GM23338 (cell line): ENCODE measurements around the gene DDR2. TPM values are rescaled to one million over a fixed set of nuclear protein-coding genes. Genes with fewer than 3 reads are reported as not detected.

Experiments
- ATAC-seq: fragments of 200-7000 bp; cut with Tn5 transposase; 3 replicates; pipeline ENCODE4 v1.9.1; 2020
- DNase-seq: peaks from one replicate; pipeline ENCODE4 v3.0.0-alpha.2; 2015; ENCODE audit warnings: low spot score
- H2AFZ ChIP-seq: fragments of 200-600 bp; sonication (generic); 2 replicates; pipeline ENCODE4 v1.8.0; 2016; ENCODE audit warnings: antibody characterized with exemption, mild to moderate bottlenecking, moderate library complexity
- H3F3A ChIP-seq: fragments of 200-600 bp; sonication (generic); replicated peaks from 2 replicates; pipeline ENCODE4 v1.8.0; 2017; ENCODE audit warnings: antibody characterized with exemption, mixed run types, low read depth
- H3K27ac ChIP-seq: fragments of 200-600 bp; sonication (generic); 2 replicates; pipeline ENCODE4 v1.6.1; 2016; ENCODE audit warnings: low read depth
- H3K27me3 ChIP-seq: fragments of 200-600 bp; sonication (generic); 2 replicates; pipeline ENCODE4 v1.8.0; 2016; ENCODE audit warnings: mild to moderate bottlenecking, mixed run types, moderate library complexity; ENCODE audit not compliant: insufficient read depth
- H3K36me3 ChIP-seq: fragments of 200-600 bp; sonication (generic); 2 replicates; pipeline ENCODE4 v1.8.0; 2016; ENCODE audit warnings: mild to moderate bottlenecking; ENCODE audit not compliant: insufficient read depth
- H3K4me1 ChIP-seq: fragments of 200-600 bp; sonication (generic); 2 replicates; pipeline ENCODE4 v1.8.0; 2016; ENCODE audit warnings: mild to moderate bottlenecking, moderate library complexity; ENCODE audit not compliant: insufficient read depth
- H3K4me2 ChIP-seq: fragments of 200-600 bp; sonication (generic); 2 replicates; pipeline ENCODE4 v1.7.1; 2017; ENCODE audit warnings: mixed run types
- H3K4me3 ChIP-seq: fragments of 200-600 bp; sonication (generic); 2 replicates; pipeline ENCODE4 v1.6.1; 2016; ENCODE audit warnings: mixed run types
- H3K79me2 ChIP-seq: fragments of 200-600 bp; sonication (generic); replicated peaks from 2 replicates; pipeline ENCODE4 v1.8.0; 2017; ENCODE audit warnings: mild to moderate bottlenecking; ENCODE audit not compliant: insufficient read depth
- H3K9me2 ChIP-seq: fragments of 200-600 bp; sonication (generic); 2 replicates; pipeline ENCODE4 v1.8.0; 2017; ENCODE audit not compliant: insufficient read depth
- H4K20me1 ChIP-seq: fragments of 200-600 bp; sonication (generic); replicated peaks from 2 replicates; pipeline ENCODE4 v1.8.0; 2017; ENCODE audit warnings: mild to moderate bottlenecking; ENCODE audit not compliant: insufficient read depth
- H3K27ac Mint-ChIP-seq: 2 replicates; pipeline ENCODE4 v1.8.0; 2020; ENCODE audit warnings: inconsistent platforms, mild to moderate bottlenecking, moderate library complexity, mixed read lengths
- H3K27me3 Mint-ChIP-seq: 3 replicates; pipeline ENCODE4 v1.8.0; 2022; ENCODE audit warnings: low read depth, mild to moderate bottlenecking, moderate library complexity, mixed read lengths, inconsistent platforms; ENCODE audit not compliant: insufficient read depth, poor library complexity
- H3K36me3 Mint-ChIP-seq: 3 replicates; pipeline ENCODE4 v1.8.0; 2021; ENCODE audit warnings: low read depth, mild to moderate bottlenecking, inconsistent platforms, moderate library complexity, mixed read lengths
- H3K4me1 Mint-ChIP-seq: 3 replicates; pipeline ENCODE4 v1.8.0; 2020; ENCODE audit warnings: mild to moderate bottlenecking, inconsistent platforms, mixed read lengths
- H3K4me3 Mint-ChIP-seq: 3 replicates; pipeline ENCODE4 v1.8.0; 2021; ENCODE audit warnings: moderate library complexity, mild to moderate bottlenecking, inconsistent platforms, mixed read lengths
- H3K9me3 Mint-ChIP-seq: 3 replicates; pipeline ENCODE4 v1.8.0; 2020; ENCODE audit warnings: moderate library complexity, mild to moderate bottlenecking, inconsistent platforms, mixed read lengths
- CREB1 ChIP-seq: fragments of 250-450 bp; sonication (Bioruptor Pico); IDR thresholded peaks from 2 replicates; pipeline ENCODE4 v1.5.0; 2020; ENCODE audit warnings: low read depth, mild to moderate bottlenecking, moderate library complexity
- EZH2 ChIP-seq: fragments of 200-600 bp; sonication (generic); IDR thresholded peaks from one replicate; pipeline ENCODE4 v1.8.0; 2017; ENCODE audit warnings: antibody characterized with exemption, mild to moderate bottlenecking, low read depth; ENCODE audit not compliant: unreplicated experiment
- EZH2phosphoT487 ChIP-seq: fragments of 200-600 bp; sonication (generic); IDR thresholded peaks from one replicate; pipeline ENCODE4 v1.8.1; 2018; ENCODE audit warnings: antibody characterized with exemption; ENCODE audit not compliant: unreplicated experiment
- JUNB ChIP-seq: IDR thresholded peaks from one replicate; pipeline ENCODE4 v1.6.1; 2016; ENCODE audit warnings: antibody characterized with exemption; ENCODE audit not compliant: unreplicated experiment
- POLR2AphosphoS5 ChIP-seq: IDR thresholded peaks from 2 replicates; pipeline ENCODE4 v1.6.1; 2016; ENCODE audit warnings: antibody characterized with exemption, low read depth
- STAT1 ChIP-seq: IDR thresholded peaks from one replicate; pipeline ENCODE4 v1.6.1; 2016; ENCODE audit warnings: antibody characterized with exemption; ENCODE audit not compliant: unreplicated experiment
- ZNF114 ChIP-seq: fragments of 250-450 bp; sonication (Bioruptor Pico); IDR thresholded peaks from 2 replicates; pipeline ENCODE4 v1.5.0; 2020; ENCODE audit warnings: mild to moderate bottlenecking, moderate library complexity
- polyA plus RNA-seq: library from polyadenylated mRNA; unstranded; fragments of >200 nt; fragmentation: Nextera tagmentation; extraction: Ambion mirVana; gene quantifications from 2 replicates; pipeline ENCODE4 v1.2.1, GENCODE V29; 2016
- total RNA-seq: library from RNA; depleted of rRNA; stranded (reverse); fragments of >200 nt; shearing (Covaris generic); gene quantifications from 2 replicates; pipeline ENCODE4 v1.2.3, GENCODE V29; 2014
- TF ChIP-seq, protein P1 (sequence below), 2 experiments: fragments of 200-600 bp in 1 of 2; sonication (generic) in 1 of 2; conservative IDR thresholded peaks; 2 replicates each; pipeline versions ENCODE4 v1.5.1 to v1.6.1; 2016 to 2017; ENCODE audit warnings: antibody characterized with exemption in 2 of 2, low read depth in 2 of 2, mild to moderate bottlenecking in 2 of 2, moderate library complexity in 1 of 2
- TF ChIP-seq, protein P2 (sequence below): IDR thresholded peaks from 2 replicates; pipeline ENCODE4 v1.6.1; 2016; ENCODE audit warnings: antibody characterized with exemption
- TF ChIP-seq, protein P3 (sequence below): fragments of 250-450 bp; sonication (Bioruptor Pico); IDR thresholded peaks from 2 replicates; pipeline ENCODE4 v1.5.0; 2020; ENCODE audit warnings: mild to moderate bottlenecking, moderate library complexity

The DDR2 gene
- total and polyA plus RNA-seq, 2 experiments from 2014 or later, result 0.66 to 1.8 TPM

DNA sequence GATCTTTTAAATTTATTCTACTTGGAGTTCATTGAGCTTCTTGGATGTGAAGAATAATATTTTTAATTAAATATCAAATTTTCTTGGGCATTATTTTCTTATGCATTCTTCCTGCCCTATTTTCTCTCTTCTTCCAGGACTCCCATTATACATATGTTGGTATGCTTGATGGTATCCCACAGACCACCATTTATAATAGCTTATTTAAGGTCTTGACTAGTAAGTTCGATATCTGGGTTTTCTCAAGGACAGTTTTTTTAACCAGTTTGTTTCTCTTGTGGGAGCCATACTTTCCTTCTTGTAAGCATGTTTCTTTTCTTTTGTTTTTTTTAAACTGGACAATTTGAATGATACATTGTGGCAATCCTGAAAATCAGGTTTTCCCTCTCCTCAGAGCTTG lies 15.4 kb upstream of the DDR2 start:
- Histone ChIP-seq H3K4me1 (no peaks in the 10 kb centered on the region), H4K20me1 (no peaks in the 10 kb centered on the region), H3K79me2 (no peaks in the 10 kb centered on the region), H3K9me2 (no peaks in the 10 kb centered on the region), H3F3A (no peaks in the 10 kb centered on the region), H3K27ac (no peak overlapping the region), H2AFZ (no peak overlapping the region), H3K27me3 (no peaks in the 10 kb centered on the region), H3K36me3 (peaks cover 6% of the 10 kb centered on the region), H3K4me3 (no peak overlapping the region), H3K4me2 (no peak overlapping the region)
- Mint-ChIP-seq H3K27me3 (peaks cover 2% of the 10 kb centered on the region), H3K9me3 (peaks cover 24% of the 10 kb centered on the region), H3K27ac (no peak overlapping the region), H3K4me1 (no peaks in the 10 kb centered on the region; the same call in 2 of the 3 replicates), H3K4me3 (no peak overlapping the region), H3K36me3 (peaks cover 13% of the 10 kb centered on the region)
- no peak for DNase-seq
- TF ChIP-seq JUNB (no peak), EZH2 (no peak), EZH2phosphoT487 (no peak), CREB1 (no peak)
- TF ChIP-seq, protein P1, sequence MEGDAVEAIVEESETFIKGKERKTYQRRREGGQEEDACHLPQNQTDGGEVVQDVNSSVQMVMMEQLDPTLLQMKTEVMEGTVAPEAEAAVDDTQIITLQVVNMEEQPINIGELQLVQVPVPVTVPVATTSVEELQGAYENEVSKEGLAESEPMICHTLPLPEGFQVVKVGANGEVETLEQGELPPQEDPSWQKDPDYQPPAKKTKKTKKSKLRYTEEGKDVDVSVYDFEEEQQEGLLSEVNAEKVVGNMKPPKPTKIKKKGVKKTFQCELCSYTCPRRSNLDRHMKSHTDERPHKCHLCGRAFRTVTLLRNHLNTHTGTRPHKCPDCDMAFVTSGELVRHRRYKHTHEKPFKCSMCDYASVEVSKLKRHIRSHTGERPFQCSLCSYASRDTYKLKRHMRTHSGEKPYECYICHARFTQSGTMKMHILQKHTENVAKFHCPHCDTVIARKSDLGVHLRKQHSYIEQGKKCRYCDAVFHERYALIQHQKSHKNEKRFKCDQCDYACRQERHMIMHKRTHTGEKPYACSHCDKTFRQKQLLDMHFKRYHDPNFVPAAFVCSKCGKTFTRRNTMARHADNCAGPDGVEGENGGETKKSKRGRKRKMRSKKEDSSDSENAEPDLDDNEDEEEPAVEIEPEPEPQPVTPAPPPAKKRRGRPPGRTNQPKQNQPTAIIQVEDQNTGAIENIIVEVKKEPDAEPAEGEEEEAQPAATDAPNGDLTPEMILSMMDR (conservative IDR thresholded peaks at IDR 0.05; ENCODE audit: low read depth in 2 of 2), result no peak
- ATAC-seq, result no peak

DNA sequence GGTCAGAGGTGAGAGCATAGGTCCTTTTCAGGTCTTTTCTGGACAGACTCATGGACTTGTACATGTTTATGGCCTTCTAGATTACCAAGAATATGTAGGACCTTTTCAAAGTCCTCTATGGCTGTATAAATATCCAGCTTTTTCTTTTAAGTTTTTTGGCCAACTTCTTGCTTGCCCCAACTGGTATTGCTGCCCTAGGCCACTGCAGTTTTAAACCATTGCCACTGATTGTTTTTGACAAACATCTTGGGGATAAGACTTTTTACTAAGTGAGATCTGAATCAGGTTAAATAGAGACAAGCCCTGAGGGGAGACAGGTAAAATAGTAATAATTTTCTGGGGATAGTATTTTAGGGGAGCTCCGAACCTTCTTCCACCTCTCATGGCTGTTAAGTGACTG lies 14.8 kb upstream of the DDR2 start:
- no peak overlapping the region for H3K4me3 ChIP-seq
- no peak overlapping the region for H3K4me3 Mint-ChIP-seq
- H3K9me3 Mint-ChIP-seq, result peaks cover 24% of the 10 kb centered on the region
- peaks cover 13% of the 10 kb centered on the region for H3K36me3 Mint-ChIP-seq
- peaks cover 2% of the 10 kb centered on the region for H3K27me3 Mint-ChIP-seq
- H3K36me3 ChIP-seq, result peaks cover 6% of the 10 kb centered on the region
- H3F3A ChIP-seq, result no peaks in the 10 kb centered on the region
- no peaks in the 10 kb centered on the region; the same call in 2 of the 3 replicates for H3K4me1 Mint-ChIP-seq
- no peak overlapping the region for H3K27ac Mint-ChIP-seq
- H3K9me2 ChIP-seq, result no peaks in the 10 kb centered on the region
- ATAC-seq, result no peak
- no peak for DNase-seq
- no peaks in the 10 kb centered on the region for H3K27me3 ChIP-seq
- H3K79me2 ChIP-seq, result no peaks in the 10 kb centered on the region
- no peak for TF ChIP-seq STAT1
- TF ChIP-seq, protein P2, sequence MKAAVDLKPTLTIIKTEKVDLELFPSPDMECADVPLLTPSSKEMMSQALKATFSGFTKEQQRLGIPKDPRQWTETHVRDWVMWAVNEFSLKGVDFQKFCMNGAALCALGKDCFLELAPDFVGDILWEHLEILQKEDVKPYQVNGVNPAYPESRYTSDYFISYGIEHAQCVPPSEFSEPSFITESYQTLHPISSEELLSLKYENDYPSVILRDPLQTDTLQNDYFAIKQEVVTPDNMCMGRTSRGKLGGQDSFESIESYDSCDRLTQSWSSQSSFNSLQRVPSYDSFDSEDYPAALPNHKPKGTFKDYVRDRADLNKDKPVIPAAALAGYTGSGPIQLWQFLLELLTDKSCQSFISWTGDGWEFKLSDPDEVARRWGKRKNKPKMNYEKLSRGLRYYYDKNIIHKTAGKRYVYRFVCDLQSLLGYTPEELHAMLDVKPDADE, result no peak
- TF ChIP-seq, protein P3, sequence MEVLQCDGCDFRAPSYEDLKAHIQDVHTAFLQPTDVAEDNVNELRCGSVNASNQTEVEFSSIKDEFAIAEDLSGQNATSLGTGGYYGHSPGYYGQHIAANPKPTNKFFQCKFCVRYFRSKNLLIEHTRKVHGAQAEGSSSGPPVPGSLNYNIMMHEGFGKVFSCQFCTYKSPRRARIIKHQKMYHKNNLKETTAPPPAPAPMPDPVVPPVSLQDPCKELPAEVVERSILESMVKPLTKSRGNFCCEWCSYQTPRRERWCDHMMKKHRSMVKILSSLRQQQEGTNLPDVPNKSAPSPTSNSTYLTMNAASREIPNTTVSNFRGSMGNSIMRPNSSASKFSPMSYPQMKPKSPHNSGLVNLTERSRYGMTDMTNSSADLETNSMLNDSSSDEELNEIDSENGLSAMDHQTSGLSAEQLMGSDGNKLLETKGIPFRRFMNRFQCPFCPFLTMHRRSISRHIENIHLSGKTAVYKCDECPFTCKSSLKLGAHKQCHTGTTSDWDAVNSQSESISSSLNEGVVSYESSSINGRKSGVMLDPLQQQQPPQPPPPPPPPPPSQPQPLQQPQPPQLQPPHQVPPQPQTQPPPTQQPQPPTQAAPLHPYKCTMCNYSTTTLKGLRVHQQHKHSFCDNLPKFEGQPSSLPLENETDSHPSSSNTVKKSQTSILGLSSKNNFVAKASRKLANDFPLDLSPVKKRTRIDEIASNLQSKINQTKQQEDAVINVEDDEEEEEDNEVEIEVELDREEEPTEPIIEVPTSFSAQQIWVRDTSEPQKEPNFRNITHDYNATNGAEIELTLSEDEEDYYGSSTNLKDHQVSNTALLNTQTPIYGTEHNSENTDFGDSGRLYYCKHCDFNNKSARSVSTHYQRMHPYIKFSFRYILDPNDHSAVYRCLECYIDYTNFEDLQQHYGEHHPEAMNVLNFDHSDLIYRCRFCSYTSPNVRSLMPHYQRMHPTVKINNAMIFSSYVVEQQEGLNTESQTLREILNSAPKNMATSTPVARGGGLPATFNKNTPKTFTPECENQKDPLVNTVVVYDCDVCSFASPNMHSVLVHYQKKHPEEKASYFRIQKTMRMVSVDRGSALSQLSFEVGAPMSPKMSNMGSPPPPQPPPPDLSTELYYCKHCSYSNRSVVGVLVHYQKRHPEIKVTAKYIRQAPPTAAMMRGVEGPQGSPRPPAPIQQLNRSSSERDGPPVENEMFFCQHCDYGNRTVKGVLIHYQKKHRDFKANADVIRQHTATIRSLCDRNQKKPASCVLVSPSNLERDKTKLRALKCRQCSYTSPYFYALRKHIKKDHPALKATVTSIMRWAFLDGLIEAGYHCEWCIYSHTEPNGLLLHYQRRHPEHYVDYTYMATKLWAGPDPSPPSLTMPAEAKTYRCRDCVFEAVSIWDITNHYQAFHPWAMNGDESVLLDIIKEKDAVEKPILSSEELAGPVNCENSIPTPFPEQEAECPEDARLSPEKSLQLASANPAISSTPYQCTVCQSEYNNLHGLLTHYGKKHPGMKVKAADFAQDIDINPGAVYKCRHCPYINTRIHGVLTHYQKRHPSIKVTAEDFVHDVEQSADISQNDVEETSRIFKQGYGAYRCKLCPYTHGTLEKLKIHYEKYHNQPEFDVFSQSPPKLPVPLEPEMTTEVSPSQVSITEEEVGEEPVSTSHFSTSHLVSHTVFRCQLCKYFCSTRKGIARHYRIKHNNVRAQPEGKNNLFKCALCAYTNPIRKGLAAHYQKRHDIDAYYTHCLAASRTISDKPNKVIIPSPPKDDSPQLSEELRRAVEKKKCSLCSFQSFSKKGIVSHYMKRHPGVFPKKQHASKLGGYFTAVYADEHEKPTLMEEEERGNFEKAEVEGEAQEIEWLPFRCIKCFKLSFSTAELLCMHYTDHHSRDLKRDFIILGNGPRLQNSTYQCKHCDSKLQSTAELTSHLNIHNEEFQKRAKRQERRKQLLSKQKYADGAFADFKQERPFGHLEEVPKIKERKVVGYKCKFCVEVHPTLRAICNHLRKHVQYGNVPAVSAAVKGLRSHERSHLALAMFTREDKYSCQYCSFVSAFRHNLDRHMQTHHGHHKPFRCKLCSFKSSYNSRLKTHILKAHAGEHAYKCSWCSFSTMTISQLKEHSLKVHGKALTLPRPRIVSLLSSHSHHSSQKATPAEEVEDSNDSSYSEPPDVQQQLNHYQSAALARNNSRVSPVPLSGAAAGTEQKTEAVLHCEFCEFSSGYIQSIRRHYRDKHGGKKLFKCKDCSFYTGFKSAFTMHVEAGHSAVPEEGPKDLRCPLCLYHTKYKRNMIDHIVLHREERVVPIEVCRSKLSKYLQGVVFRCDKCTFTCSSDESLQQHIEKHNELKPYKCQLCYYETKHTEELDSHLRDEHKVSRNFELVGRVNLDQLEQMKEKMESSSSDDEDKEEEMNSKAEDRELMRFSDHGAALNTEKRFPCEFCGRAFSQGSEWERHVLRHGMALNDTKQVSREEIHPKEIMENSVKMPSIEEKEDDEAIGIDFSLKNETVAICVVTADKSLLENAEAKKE (CRISPR knock-in tag), result no peak
- no peak for TF ChIP-seq EZH2phosphoT487
- TF ChIP-seq POLR2AphosphoS5, result no peak
- no peak for TF ChIP-seq ZNF114 (CRISPR knock-in tag)
- no peak overlapping the region for H3K4me2 ChIP-seq
- no peak overlapping the region for H3K27ac ChIP-seq
- no peaks in the 10 kb centered on the region for H3K4me1 ChIP-seq
- H4K20me1 ChIP-seq, result no peaks in the 10 kb centered on the region
- H2AFZ ChIP-seq, result no peak overlapping the region
